NCI-H524 treated with DMSO at 0.1 percent for 48 hours (cell line): ENCODE data around the gene CEP152.
"Not testable (repeated sequence)": the region's sequence is repeated elsewhere in the genome, so short reads cannot be mapped to it uniquely, and the experiment has no call there.

Source experiments
- DNase-seq: peaks from one replicate; lab custom pipeline; 2025; lab: John Stamatoyannopoulos, UW

CEP152 gene

GRCh38 chr15:48810414-48811324, at the start of gene CEP152:
TSS of gene CEP152 (minus strand) at chr15:48811069. CDS start at chr15:48805649, 5,420 bp downstream.
- peak; percentile 99 for DNase-seq

GRCh38 chr15:48859426-48859825, 48.6 kb upstream of the CEP152 start:
- no peak for DNase-seq

GRCh38 chr15:48858401-48858800, 47.5 kb upstream of the CEP152 start:
- DNase-seq, result peak; percentile 56

GRCh38 chr15:48856942-48857341, 46.1 kb upstream of the CEP152 start:
- DNase-seq, result no peak

GRCh38 chr15:48855501-48856440, 44.9 kb upstream of the CEP152 start:
- no peak for DNase-seq

- not testable (repeated sequence) for DNase-seq
These were observed 43.6 kb upstream of the CEP152 start for GRCh38 chr15:48854434-48854833.

- DNase-seq, result no peak
These were observed 41.1 kb upstream of the CEP152 start for GRCh38 chr15:48851956-48852355.

- peak; percentile 85 for DNase-seq
These were observed 39.8 kb upstream of the CEP152 start for GRCh38 chr15:48850648-48851047.

- no peak for DNase-seq
These were observed 34.3 kb upstream of the CEP152 start for GRCh38 chr15:48845123-48845522.

GRCh38 chr15:48842501-48842900, 31.6 kb upstream of the CEP152 start:
- no peak for DNase-seq

GRCh38 chr15:48834756-48835155, 23.9 kb upstream of the CEP152 start:
- DNase-seq, result no peak

- DNase-seq, result no peak
These were observed 22.8 kb upstream of the CEP152 start for GRCh38 chr15:48833526-48834239.

- DNase-seq, result no peak
These were observed 21.8 kb upstream of the CEP152 start for GRCh38 chr15:48832648-48833047.

GRCh38 chr15:48828906-48829305, 18.0 kb upstream of the CEP152 start:
- no peak for DNase-seq

GRCh38 chr15:48828471-48828870, 17.6 kb upstream of the CEP152 start:
- DNase-seq, result no peak

GRCh38 chr15:48825075-48825474, 14.2 kb upstream of the CEP152 start:
- no peak for DNase-seq

GRCh38 chr15:48823706-48824105, 12.8 kb upstream of the CEP152 start:
- DNase-seq, result no peak

GRCh38 chr15:48823237-48823636, 12.4 kb upstream of the CEP152 start:
- DNase-seq, result no peak

GRCh38 chr15:48814286-48814685, 3.4 kb upstream of the CEP152 start:
- DNase-seq, result no peak

- DNase-seq, result no peak
These were observed 573 bp upstream of the CEP152 start for GRCh38 chr15:48811325-48811958.

- DNase-seq, result no peak
These were observed 4.7 kb downstream of the CEP152 start for GRCh38 chr15:48806151-48806550.

GRCh38 chr15:48805591-48805990, 5.3 kb downstream of the CEP152 start:
- no peak for DNase-seq
